Liver (tissue), 9 donors: ENCODE data around the gene DAAM1. TPM values are rescaled to one million over a fixed set of nuclear protein-coding genes. Genes with fewer than 3 reads are reported as not detected.

Source experiments
- DNase-seq: peaks from one replicate; pipeline ENCODE4 v3.0.0-alpha.2; 2017; ENCODE audit warnings: low spot score
- H3K27ac ChIP-seq, 2 donors: one replicate each; pipeline ENCODE4 v1.7.0; 2013; ENCODE audit warnings: inconsistent platforms in 2 of 2, low read length in 2 of 2, control low read depth in 1 of 2, low read depth in 1 of 2, mild to moderate bottlenecking in 1 of 2
- H3K27me3 ChIP-seq, 4 donors: one replicate each; pipeline versions ENCODE4 v1.6.1 to v1.7.0; 2013; ENCODE audit warnings: low read length in 3 of 4, inconsistent platforms in 1 of 4, mild to moderate bottlenecking in 1 of 4, moderate library complexity in 1 of 4; ENCODE audit not compliant: control insufficient read depth in 4 of 4, insufficient read depth in 4 of 4
- H3K36me3 ChIP-seq, 4 donors: one replicate each; pipeline versions ENCODE4 v1.6.1 to v1.7.0; 2013; ENCODE audit warnings: low read length in 3 of 4, mild to moderate bottlenecking in 3 of 4, low read depth in 1 of 4, moderate library complexity in 1 of 4; ENCODE audit not compliant: control insufficient read depth in 4 of 4, insufficient read depth in 3 of 4
- H3K4me1 ChIP-seq, 4 donors: one replicate each; pipeline versions ENCODE4 v1.6.1 to v1.7.0; 2013; ENCODE audit warnings: low read length in 3 of 4, mild to moderate bottlenecking in 3 of 4, moderate library complexity in 1 of 4; ENCODE audit not compliant: control insufficient read depth in 4 of 4, insufficient read depth in 4 of 4
- H3K4me3 ChIP-seq, 3 donors: one replicate each; pipeline versions ENCODE4 v1.6.1 to v1.7.0; 2013; ENCODE audit warnings: low read length in 3 of 3, control low read depth in 1 of 3, low read depth in 1 of 3, mild to moderate bottlenecking in 1 of 3
- H3K9ac ChIP-seq, 2 donors: one replicate each; pipeline ENCODE4 v1.7.0; 2013; ENCODE audit warnings: low read length in 2 of 2, mild to moderate bottlenecking in 2 of 2, moderate library complexity in 2 of 2, control low read depth in 1 of 2, low read depth in 1 of 2
- H3K9me3 ChIP-seq, 4 donors: one replicate each; pipeline versions ENCODE4 v1.6.1 to v1.7.0; 2013; ENCODE audit warnings: low read length in 3 of 4; ENCODE audit not compliant: control insufficient read depth in 4 of 4
- ATF3 ChIP-seq: IDR thresholded peaks from 2 replicates; pipeline ENCODE4 v1.6.1; 2016; ENCODE audit warnings: antibody characterized with exemption
- CTCF ChIP-seq: fragments of 150-350 bp; IDR thresholded peaks from 2 replicates; pipeline ENCODE4 v1.5.1; 2017; ENCODE audit warnings: improper control_type of control experiment, low read depth, low read length; ENCODE audit not compliant: missing input control
- FOXA1 ChIP-seq: IDR thresholded peaks from 2 replicates; pipeline ENCODE4 v1.6.1; 2016; ENCODE audit warnings: antibody characterized with exemption
- GABPA ChIP-seq, 2 donors: IDR thresholded peaks in 1 of 2; conservative IDR thresholded peaks in 1 of 2; 2 replicates each; pipeline ENCODE4 v1.6.1; 2016; ENCODE audit warnings: antibody characterized with exemption in 2 of 2, mild to moderate bottlenecking in 1 of 2, moderate library complexity in 1 of 2
- HNF4G ChIP-seq: IDR thresholded peaks from 2 replicates; pipeline ENCODE4 v1.6.1; 2016; ENCODE audit warnings: antibody characterized with exemption
- JUND ChIP-seq, 2 donors: IDR thresholded peaks; 2 replicates each; pipeline ENCODE4 v1.6.1; 2016; ENCODE audit warnings: antibody characterized with exemption in 2 of 2
- MAX ChIP-seq: IDR thresholded peaks from 2 replicates; pipeline ENCODE4 v1.6.1; 2016; ENCODE audit warnings: antibody characterized with exemption
- RAD21 ChIP-seq, 2 donors: IDR thresholded peaks; 2 replicates each; pipeline ENCODE4 v1.6.1; 2016; ENCODE audit warnings: antibody characterized with exemption in 2 of 2, mild to moderate bottlenecking in 2 of 2
- REST ChIP-seq: IDR thresholded peaks from 2 replicates; pipeline ENCODE4 v1.6.1; 2016; ENCODE audit warnings: antibody characterized with exemption, mild to moderate bottlenecking
- RXRA ChIP-seq, 2 donors: IDR thresholded peaks; 2 replicates each; pipeline ENCODE4 v1.6.1; 2017 to 2018; ENCODE audit warnings: antibody characterized with exemption in 2 of 2, mild to moderate bottlenecking in 1 of 2
- ZBTB33 ChIP-seq: IDR thresholded peaks from 2 replicates; pipeline ENCODE4 v1.6.1; 2016; ENCODE audit warnings: antibody characterized with exemption
- WGBS: extraction: QIAGEN DNeasy Blood & Tissue Kit; methylation state at CpG from one replicate; pipeline ENCODE4 v1.1.7; 2013; 5-methylcytosine and 5-hydroxymethylcytosine counted together
- polyA plus RNA-seq, 2 donors: library from polyadenylated mRNA; stranded (reverse) in 1 of 2; unstranded in 1 of 2; fragments of 200-250 nt in 1 of 2; fragments of >200 nt in 1 of 2; fragmentation: Nextera tagmentation in 1 of 2; extraction: Ambion mirVana in 1 of 2; gene quantifications; one replicate each; pipeline versions ENCODE4 v1.2.1 to v1.2.3, GENCODE V29; 2013 to 2015
- total RNA-seq, 2 donors: library from RNA; depleted of rRNA; stranded (reverse); fragments of >200 nt; gene quantifications; one replicate each; pipeline ENCODE4 v1.2.3, GENCODE V29; 2014
- donor health status: healthy.
- donor health status: healthy.
- donor health status: healthy.
- donor health status: healthy.
- donor health status: healthy.

DAAM1 gene
- total and polyA plus RNA-seq, 4 donors: 9.5 to 28.4 (median 18.5) TPM

GRCh38 chr14:59236195-59236594 is 47.7 kb downstream of the DAAM1 start:
- no peak for DNase-seq
- H3K27me3 ChIP-seq: no peaks in the 10 kb centered on the region
- peaks cover 0 to 2% (median 0%) of the 10 kb centered on the region in 4 donors for H3K36me3 ChIP-seq
- H3K27ac ChIP-seq: no peak overlapping the region
- H3K9ac ChIP-seq: no peak overlapping the region
- H3K4me3 ChIP-seq: no peak overlapping the region
- H3K9me3 ChIP-seq: no peaks in the 10 kb centered on the region
- WGBS: 82% methylated on average over 4 of the region's 4 CpGs
- no peak for TF ChIP-seq MAX
- no peak for TF ChIP-seq REST
- TF ChIP-seq HNF4G: no peak
- TF ChIP-seq ATF3: no peak
- no peak for TF ChIP-seq JUND (IDR thresholded peaks at IDR 0.05)
- TF ChIP-seq FOXA1: no peak
- TF ChIP-seq ZBTB33: no peak
- no peak for TF ChIP-seq RAD21 (IDR thresholded peaks at IDR 0.05)
- TF ChIP-seq RXRA (IDR thresholded peaks at IDR 0.05): no peak
- no peak for TF ChIP-seq CTCF
- no peaks in the 10 kb centered on the region for H3K4me1 ChIP-seq

- DNase-seq: no peak
- peaks cover 0 to 5% (median 0%) of the 10 kb centered on the region in 4 donors for H3K4me1 ChIP-seq
- H3K9me3 ChIP-seq: no peaks in the 10 kb centered on the region
- 78% methylated on average over 5 of the region's 5 CpGs for WGBS
- H3K36me3 ChIP-seq: peaks cover 0 to 2% (median 0%) of the 10 kb centered on the region in 4 donors
- TF ChIP-seq GABPA (IDR thresholded peaks at IDR 0.05 in 1 of 2, conservative IDR thresholded peaks at IDR 0.05 in 1 of 2) (no peak), MAX (no peak), RXRA (IDR thresholded peaks at IDR 0.05) (no peak), REST (no peak), CTCF (no peak)
- no peak overlapping the region for H3K9ac ChIP-seq
- H3K27me3 ChIP-seq: no peaks in the 10 kb centered on the region
- H3K27ac ChIP-seq: no peak overlapping the region
- no peak overlapping the region for H3K4me3 ChIP-seq
These were observed 49.7 kb downstream of the DAAM1 start for GRCh38 chr14:59238216-59238615.
